HepG2 (cell line): ENCODE data around the gene METTL6. TPM values are rescaled to one million over a fixed set of nuclear protein-coding genes. Genes with fewer than 3 reads are reported as not detected.

Experiments
- AGO1 ChIP-seq: fragments of 200-400 bp; formaldehyde crosslinking; IDR thresholded peaks from 2 replicates; pipeline ENCODE4 v1.6.1; 2017; ENCODE audit warnings: mild to moderate bottlenecking, low read depth, low read length, moderate library complexity; ENCODE audit not compliant: poor library complexity, severe bottlenecking
- ATF7 ChIP-seq, 2 experiments: fragments of 450-650 bp in 1 of 2; sonication (generic) in 1 of 2; formaldehyde crosslinking in 1 of 2; IDR thresholded peaks; 2 replicates each; pipeline versions ENCODE4 v1.4.0 to v1.6.1; 2016 to 2020; ENCODE audit warnings: antibody characterized with exemption in 1 of 2, mild to moderate bottlenecking in 1 of 2, missing genetic modification reagents in 1 of 2
- CBX1 ChIP-seq: IDR thresholded peaks from one replicate; pipeline ENCODE4 v1.6.1; 2016; ENCODE audit warnings: antibody characterized with exemption, low read depth
- EP300 ChIP-seq, 3 experiments: sonication (generic) in 1 of 3; formaldehyde crosslinking in 1 of 3; IDR thresholded peaks; 2 replicates each; pipeline versions ENCODE4 v1.5.1 to v1.6.1; 2011 to 2020; ENCODE audit warnings: low read depth in 2 of 3, low read length in 2 of 3, borderline replicate concordance in 1 of 3, improper control_type of control experiment in 1 of 3, mild to moderate bottlenecking in 1 of 3, missing genetic modification reagents in 1 of 3, moderate library complexity in 1 of 3
- FOXM1 ChIP-seq: sonication (generic); formaldehyde crosslinking; IDR thresholded peaks from 2 replicates; pipeline ENCODE4 v1.5.0; 2020; ENCODE audit warnings: missing genetic modification reagents
- KAT8 ChIP-seq: IDR thresholded peaks from 2 replicates; pipeline ENCODE4 v1.6.1; 2016; ENCODE audit warnings: missing genetic modification reagents, missing compliant biosample characterization
- NFATC3 ChIP-seq: sonication (generic); formaldehyde crosslinking; IDR thresholded peaks from 2 replicates; pipeline ENCODE4 v1.5.1; 2020; ENCODE audit warnings: mild to moderate bottlenecking, missing genetic modification reagents
- NFYB ChIP-seq: sonication (generic); formaldehyde crosslinking; IDR thresholded peaks from 2 replicates; pipeline ENCODE4 v1.4.0; 2020; ENCODE audit warnings: missing genetic modification reagents
- PAWR ChIP-seq: sonication (generic); formaldehyde crosslinking; IDR thresholded peaks from 2 replicates; pipeline ENCODE4 v1.4.0; 2020; ENCODE audit warnings: missing genetic modification reagents, mild to moderate bottlenecking, borderline replicate concordance
- RBM39 ChIP-seq: fragments of 200-400 bp; formaldehyde crosslinking; IDR thresholded peaks from one replicate; pipeline ENCODE4 v1.6.1; 2018; ENCODE audit warnings: antibody characterized with exemption, mild to moderate bottlenecking, low read depth, low read length; ENCODE audit not compliant: poor library complexity, severe bottlenecking
- SP140L ChIP-seq: sonication (generic); formaldehyde crosslinking; IDR thresholded peaks from 2 replicates; pipeline ENCODE4 v1.4.0; 2020; ENCODE audit warnings: missing genetic modification reagents, borderline replicate concordance
- TSC22D2 ChIP-seq: sonication (generic); formaldehyde crosslinking; IDR thresholded peaks from 2 replicates; pipeline ENCODE4 v1.5.1; 2020; ENCODE audit warnings: missing genetic modification reagents, mild to moderate bottlenecking, borderline replicate concordance
- ZFP62 ChIP-seq: sonication (generic); formaldehyde crosslinking; IDR thresholded peaks from 2 replicates; pipeline ENCODE4 v1.4.0; 2020; ENCODE audit warnings: missing genetic modification reagents
- ZMAT3 ChIP-seq: sonication (generic); formaldehyde crosslinking; conservative IDR thresholded peaks from 2 replicates; pipeline ENCODE4 v1.7.0; 2021; ENCODE audit warnings: missing genetic modification reagents
- ZNF441 ChIP-seq: sonication (generic); formaldehyde crosslinking; IDR thresholded peaks from 2 replicates; pipeline ENCODE4 v1.7.0; 2021; ENCODE audit warnings: missing genetic modification reagents, borderline replicate concordance
- polyA plus RNA-seq, 8 experiments: library from polyadenylated mRNA; depleted of rRNA in 3 of 8; stranded (reverse) in 7 of 8; unstranded in 1 of 8; fragments of >200 nt; fragmentation: Illumina TruSeq in 4 of 8; extraction: Trizol in 4 of 8; gene quantifications; 2 replicates each; pipeline versions ENCODE4 v1.2.1 to v1.2.3, GENCODE V29; 2011 to 2016; ENCODE audit warnings: low read depth in 4 of 8, missing spikeins in 1 of 8, mixed read lengths in 1 of 8; ENCODE audit not compliant: insufficient read depth in 1 of 8
- total RNA-seq, 5 experiments: library from RNA; depleted of rRNA; stranded (reverse); fragments of >200 nt; fragmentation: Illumina TruSeq; extraction: Trizol; gene quantifications; 2 replicates each; pipeline ENCODE4 v1.2.3, GENCODE V29; 2016; ENCODE audit warnings: low read depth in 1 of 5
- TF ChIP-seq, protein P1 (sequence below): sonication (generic); formaldehyde crosslinking; IDR thresholded peaks from 2 replicates; pipeline ENCODE4 v1.5.1; 2020; ENCODE audit warnings: missing genetic modification reagents, mild to moderate bottlenecking, borderline replicate concordance
- TF ChIP-seq, protein P2 (sequence below): sonication (generic); formaldehyde crosslinking; IDR thresholded peaks from 2 replicates; pipeline ENCODE4 v1.5.0; 2020; ENCODE audit warnings: missing genetic modification reagents
- TF ChIP-seq, protein P3 (sequence below): sonication (generic); formaldehyde crosslinking; IDR thresholded peaks from 2 replicates; pipeline ENCODE4 v1.4.0; 2020; ENCODE audit warnings: missing genetic modification reagents, borderline replicate concordance
- TF ChIP-seq, protein P4 (sequence below): sonication (generic); formaldehyde crosslinking; IDR thresholded peaks from 2 replicates; pipeline ENCODE4 v1.9.0; 2021; ENCODE audit warnings: missing genetic modification reagents, borderline replicate concordance
- TF ChIP-seq, protein P5 (sequence below): sonication (generic); formaldehyde crosslinking; IDR thresholded peaks from 2 replicates; pipeline ENCODE4 v1.4.0; 2020; ENCODE audit warnings: missing genetic modification reagents

METTL6 gene
- total and polyA plus RNA-seq, 2 of the 13 experiments (the other 11 are each of a cell fraction or from before 2014, with no cell fraction given) = 17.2 to 29.4 TPM

DNA sequence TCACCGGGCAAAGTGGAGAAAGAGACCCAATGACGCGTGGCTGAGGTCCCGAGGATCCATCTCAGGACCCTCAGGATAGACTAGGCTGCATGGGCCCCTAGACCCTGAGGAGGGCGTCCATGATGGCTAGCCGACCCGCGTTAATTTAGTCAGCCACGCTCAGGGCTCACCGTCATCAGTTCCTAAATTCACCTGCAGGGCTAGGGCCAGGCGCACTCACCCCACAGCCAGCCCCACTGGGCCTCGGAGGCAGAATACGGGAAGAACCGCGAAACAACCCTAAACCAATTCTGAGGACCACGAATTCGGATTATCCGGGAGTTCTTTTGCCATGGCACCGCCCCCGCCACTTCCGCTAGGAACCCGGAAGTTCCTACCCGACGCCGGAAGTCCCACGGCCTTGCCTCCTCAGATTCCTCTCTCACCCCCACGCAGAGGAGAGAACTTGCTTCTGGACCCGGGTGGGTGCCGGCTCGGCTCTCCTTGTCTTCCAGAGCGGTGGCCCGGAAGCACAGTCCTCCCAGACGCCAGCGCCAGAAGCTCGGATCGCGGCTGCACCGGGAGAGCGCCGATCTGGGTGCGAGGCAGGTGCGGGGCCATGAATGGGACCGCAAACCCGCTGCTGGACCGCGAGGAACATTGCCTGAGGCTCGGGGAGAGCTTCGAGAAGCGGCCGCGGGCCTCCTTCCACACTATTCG lies at the start of gene METTL6, which contains the start of gene EAF1 (continued):
- TF ChIP-seq, protein P1, sequence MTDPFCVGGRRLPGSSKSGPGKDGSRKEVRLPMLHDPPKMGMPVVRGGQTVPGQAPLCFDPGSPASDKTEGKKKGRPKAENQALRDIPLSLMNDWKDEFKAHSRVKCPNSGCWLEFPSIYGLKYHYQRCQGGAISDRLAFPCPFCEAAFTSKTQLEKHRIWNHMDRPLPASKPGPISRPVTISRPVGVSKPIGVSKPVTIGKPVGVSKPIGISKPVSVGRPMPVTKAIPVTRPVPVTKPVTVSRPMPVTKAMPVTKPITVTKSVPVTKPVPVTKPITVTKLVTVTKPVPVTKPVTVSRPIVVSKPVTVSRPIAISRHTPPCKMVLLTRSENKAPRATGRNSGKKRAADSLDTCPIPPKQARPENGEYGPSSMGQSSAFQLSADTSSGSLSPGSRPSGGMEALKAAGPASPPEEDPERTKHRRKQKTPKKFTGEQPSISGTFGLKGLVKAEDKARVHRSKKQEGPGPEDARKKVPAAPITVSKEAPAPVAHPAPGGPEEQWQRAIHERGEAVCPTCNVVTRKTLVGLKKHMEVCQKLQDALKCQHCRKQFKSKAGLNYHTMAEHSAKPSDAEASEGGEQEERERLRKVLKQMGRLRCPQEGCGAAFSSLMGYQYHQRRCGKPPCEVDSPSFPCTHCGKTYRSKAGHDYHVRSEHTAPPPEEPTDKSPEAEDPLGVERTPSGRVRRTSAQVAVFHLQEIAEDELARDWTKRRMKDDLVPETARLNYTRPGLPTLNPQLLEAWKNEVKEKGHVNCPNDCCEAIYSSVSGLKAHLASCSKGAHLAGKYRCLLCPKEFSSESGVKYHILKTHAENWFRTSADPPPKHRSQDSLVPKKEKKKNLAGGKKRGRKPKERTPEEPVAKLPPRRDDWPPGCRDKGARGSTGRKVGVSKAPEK (CRISPR knock-in tag) = no peak
- peak; percentile 97 for TF ChIP-seq KAT8 (CRISPR knock-in tag)
- TF ChIP-seq TSC22D2 (CRISPR knock-in tag) = no peak; the same call in 1 of the 2 replicates
- TF ChIP-seq EP300 (IDR thresholded peaks at IDR 0.05; ENCODE audit: low read depth in 2 of 2, low read length in 2 of 2) = no peak; a peak in 1 of 4 replicates
- no peak for TF ChIP-seq EP300 (CRISPR knock-in tag; IDR thresholded peaks at IDR 0.05; ENCODE audit: borderline replicate concordance)
- TF ChIP-seq, protein P2, sequence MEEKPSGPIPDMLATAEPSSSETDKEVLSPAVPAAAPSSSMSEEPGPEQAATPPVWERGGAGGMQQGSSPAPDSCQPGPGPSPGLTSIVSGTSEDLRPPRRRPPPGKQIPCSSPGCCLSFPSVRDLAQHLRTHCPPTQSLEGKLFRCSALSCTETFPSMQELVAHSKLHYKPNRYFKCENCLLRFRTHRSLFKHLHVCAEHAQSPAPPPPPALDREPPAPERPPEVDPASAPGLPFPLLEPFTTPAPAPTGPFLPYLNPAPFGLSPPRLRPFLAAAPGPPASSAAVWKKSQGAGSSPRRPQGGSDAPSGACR (CRISPR knock-in tag) = no peak; the same call in 1 of the 2 replicates
- TF ChIP-seq, protein P3, sequence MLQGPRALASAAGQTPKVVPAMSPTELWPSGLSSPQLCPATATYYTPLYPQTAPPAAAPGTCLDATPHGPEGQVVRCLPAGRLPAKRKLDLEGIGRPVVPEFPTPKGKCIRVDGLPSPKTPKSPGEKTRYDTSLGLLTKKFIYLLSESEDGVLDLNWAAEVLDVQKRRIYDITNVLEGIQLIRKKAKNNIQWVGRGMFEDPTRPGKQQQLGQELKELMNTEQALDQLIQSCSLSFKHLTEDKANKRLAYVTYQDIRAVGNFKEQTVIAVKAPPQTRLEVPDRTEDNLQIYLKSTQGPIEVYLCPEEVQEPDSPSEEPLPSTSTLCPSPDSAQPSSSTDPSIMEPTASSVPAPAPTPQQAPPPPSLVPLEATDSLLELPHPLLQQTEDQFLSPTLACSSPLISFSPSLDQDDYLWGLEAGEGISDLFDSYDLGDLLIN (CRISPR knock-in tag) = no peak
- no peak for TF ChIP-seq ZNF441 (CRISPR knock-in tag)
- no peak for TF ChIP-seq ATF7 (IDR thresholded peaks at IDR 0.05)
- no peak for TF ChIP-seq ATF7 (CRISPR knock-in tag; IDR thresholded peaks at IDR 0.05)
- TF ChIP-seq ZFP62 (CRISPR knock-in tag) = no peak
- 0 out of 2 replicates have a peak, but pooled peaks have one; percentile 43 for TF ChIP-seq ZMAT3 (CRISPR knock-in tag)
- no peak for TF ChIP-seq SP140L (CRISPR knock-in tag)
- no peak for TF ChIP-seq CBX1
- no peak for TF ChIP-seq FOXM1
- peak; percentile 71 for TF ChIP-seq RBM39
- 0 out of 2 replicates have a peak, but pooled peaks have one; percentile 71 for TF ChIP-seq NFATC3 (CRISPR knock-in tag)
- TF ChIP-seq NFYB = no peak
- TF ChIP-seq, protein P4, sequence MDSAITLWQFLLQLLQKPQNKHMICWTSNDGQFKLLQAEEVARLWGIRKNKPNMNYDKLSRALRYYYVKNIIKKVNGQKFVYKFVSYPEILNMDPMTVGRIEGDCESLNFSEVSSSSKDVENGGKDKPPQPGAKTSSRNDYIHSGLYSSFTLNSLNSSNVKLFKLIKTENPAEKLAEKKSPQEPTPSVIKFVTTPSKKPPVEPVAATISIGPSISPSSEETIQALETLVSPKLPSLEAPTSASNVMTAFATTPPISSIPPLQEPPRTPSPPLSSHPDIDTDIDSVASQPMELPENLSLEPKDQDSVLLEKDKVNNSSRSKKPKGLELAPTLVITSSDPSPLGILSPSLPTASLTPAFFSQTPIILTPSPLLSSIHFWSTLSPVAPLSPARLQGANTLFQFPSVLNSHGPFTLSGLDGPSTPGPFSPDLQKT (CRISPR knock-in tag) = no peak
- no peak for TF ChIP-seq PAWR (CRISPR knock-in tag)
- TF ChIP-seq, protein P5, sequence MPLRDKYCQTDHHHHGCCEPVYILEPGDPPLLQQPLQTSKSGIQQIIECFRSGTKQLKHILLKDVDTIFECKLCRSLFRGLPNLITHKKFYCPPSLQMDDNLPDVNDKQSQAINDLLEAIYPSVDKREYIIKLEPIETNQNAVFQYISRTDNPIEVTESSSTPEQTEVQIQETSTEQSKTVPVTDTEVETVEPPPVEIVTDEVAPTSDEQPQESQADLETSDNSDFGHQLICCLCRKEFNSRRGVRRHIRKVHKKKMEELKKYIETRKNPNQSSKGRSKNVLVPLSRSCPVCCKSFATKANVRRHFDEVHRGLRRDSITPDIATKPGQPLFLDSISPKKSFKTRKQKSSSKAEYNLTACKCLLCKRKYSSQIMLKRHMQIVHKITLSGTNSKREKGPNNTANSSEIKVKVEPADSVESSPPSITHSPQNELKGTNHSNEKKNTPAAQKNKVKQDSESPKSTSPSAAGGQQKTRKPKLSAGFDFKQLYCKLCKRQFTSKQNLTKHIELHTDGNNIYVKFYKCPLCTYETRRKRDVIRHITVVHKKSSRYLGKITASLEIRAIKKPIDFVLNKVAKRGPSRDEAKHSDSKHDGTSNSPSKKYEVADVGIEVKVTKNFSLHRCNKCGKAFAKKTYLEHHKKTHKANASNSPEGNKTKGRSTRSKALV = no peak
- no peak for TF ChIP-seq AGO1
